Activated effector memory CD4-positive, alpha-beta T cell treated with anti-CD3 and anti-CD28 coated beads, Interleukin-2, amount 50 U/mL, for 16 hours (primary cell): ENCODE data around the gene DSCAML1.

Experiments used
- DNase-seq: peaks from one replicate; pipeline ENCODE4 v3.0.0-alpha.2; 2020

Gene DSCAML1

DNA sequence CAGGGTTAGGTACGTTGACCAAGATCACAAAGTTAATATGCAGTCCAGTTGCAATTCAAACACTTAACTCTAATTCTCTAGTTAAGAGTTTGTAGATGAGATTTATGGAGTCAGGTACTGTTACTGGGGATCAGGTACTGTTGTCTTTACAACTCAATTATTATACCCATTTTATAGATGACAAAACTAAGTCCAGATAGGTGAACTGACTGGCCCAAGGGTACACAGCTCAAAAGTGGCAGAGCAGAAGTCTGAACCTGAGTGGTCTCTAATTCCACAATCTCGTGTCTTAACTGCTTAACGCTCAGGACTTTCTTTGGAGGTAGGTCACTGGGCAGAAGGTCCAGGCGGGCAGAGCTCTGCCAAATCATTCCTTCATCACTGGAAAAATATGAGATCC is 77.5 kb downstream of the DSCAML1 start:
- no peak for DNase-seq

DNA sequence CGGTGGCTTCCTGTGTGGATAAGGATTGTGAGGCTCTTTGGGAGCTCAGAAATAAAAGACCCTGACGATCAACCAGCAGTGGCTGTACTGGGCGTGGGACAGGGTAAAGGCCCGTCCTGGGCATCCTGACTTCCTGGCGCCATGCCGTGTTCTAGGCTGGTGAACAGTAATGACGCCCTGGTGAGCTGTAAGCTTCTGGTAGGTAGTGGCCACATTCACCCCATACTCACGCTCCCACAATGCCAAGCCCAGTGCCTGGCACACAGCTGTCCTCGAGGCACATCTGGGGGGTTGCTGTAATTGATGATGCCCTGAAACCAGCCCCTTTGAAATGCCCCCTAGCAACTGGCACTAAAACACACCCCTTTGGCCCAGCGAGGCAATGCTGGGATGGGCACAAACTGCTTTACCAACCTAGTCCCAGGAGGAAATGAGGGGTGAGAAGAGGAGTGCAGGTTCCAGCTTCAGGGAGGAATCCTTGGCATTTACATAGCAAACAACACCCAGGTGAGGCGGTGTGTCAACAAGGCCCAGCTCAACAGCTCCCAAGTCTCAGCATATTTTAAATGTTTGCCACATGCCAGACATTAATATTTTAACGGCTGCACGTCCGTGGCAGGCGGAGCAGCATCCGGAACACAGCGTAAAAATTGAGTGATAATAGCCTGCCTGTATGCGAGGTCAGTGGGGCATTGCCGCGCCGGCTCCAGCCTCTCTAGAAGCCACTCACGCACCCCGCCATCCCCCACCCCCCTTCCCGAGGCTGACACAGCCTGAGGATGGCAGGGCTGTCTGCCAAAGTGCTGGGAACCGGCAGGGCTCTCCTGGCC is 79.3 kb downstream of the DSCAML1 start:
- DNase-seq = no peak

DNA sequence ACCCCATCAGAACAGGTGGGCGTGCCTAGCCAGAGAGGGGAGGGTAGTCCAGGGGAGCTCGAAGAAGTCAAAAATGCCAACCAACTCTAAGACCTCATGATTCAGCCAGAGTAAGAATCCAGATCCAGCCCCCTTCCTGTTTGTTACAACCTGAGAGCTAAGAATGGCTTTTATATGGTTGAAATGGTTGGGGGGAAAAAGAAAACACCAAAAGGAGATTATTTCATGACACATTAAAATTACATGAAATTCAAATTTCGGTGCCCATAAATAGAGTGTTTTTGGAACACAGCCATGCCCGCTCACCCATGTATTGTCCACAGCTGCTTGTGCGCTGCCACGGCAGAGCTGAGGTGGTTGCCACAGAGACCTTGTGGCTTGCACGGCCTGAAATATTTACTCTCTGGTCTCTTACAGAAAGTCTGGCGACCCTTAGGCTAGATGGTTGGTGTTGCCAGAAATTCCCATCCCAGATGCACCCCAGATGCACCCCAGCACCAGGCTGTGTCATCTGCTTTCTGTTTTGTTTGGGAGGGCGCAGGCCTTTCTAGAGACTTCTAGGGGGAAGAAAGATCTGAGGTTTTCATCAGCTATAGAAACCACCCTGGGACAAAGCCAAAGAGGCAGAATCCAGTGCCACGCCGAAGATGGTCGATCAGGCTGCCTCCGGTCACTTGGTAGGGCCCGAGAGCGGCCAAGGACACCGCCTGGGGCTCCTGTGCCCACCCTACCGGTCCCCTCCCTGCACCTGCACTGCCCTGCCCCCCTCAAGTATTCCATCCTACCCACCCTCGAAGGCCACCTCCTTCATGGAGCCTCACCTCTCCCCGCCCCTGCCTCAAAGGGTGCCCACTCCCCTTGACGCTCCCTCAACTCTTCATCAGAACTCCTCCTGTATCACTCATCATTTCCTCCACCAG is 80.2 kb downstream of the DSCAML1 start:
- no peak for DNase-seq

DNA sequence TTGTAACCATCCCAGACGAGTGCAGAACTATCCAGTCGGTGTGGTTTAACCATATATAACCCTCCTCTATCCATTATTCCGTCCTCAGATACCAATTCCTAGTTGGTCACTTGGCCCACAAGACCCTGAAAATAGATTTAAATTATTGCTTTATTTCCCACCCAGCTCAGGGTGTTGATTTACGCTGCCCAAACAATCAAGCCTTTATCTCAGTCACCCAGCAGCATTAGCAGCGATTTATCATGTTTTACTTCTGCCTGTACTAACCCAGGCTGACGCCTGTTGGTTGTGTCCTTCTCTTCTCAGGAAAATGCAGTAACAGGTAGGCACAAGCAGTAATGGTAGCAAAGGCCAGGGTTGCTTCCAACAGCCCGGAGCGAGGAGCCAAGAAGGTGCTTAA is 81.2 kb downstream of the DSCAML1 start:
- no peak for DNase-seq

DNA sequence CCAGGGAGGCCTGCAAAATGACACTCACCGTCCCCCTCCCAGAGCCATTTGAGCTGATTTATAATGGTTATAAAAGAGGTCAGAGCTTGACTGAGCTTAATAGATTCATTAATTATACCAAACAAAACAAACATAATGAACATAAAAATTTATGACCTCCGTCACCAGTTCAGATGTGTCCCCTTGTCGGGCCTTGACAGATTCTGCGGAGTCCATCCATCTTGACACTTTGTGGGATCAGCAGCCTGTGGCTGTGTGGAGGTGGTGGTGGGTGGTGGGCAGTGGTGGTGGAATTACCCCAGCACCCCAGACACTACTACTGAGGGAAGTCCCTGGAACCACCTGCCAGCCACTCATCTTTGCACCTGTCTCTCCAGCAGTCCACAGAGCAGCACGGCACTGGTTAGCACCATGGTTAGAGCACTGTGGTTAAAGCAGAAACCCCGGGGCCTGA is 83.5 kb downstream of the DSCAML1 start:
- no peak for DNase-seq

DNA sequence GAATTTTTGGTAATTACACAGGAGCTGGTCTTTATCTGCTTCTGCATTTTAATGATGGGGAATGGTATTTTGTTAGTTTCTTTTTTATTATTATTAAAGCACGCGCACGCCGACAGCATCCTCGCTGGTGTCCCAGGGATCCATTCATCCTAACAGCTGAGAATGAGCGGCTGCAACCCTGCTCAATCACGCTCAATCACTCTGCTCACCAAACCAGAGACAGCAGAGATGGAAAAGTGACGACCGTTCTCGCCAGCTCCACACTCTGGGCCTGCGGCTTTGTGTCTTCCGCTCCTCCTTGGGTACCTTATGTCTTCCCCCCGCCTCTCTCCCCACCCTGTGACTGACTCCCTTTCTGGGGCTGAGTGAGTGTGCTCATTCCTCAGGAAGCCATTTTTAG is 84.5 kb downstream of the DSCAML1 start:
- no peak for DNase-seq

DNA sequence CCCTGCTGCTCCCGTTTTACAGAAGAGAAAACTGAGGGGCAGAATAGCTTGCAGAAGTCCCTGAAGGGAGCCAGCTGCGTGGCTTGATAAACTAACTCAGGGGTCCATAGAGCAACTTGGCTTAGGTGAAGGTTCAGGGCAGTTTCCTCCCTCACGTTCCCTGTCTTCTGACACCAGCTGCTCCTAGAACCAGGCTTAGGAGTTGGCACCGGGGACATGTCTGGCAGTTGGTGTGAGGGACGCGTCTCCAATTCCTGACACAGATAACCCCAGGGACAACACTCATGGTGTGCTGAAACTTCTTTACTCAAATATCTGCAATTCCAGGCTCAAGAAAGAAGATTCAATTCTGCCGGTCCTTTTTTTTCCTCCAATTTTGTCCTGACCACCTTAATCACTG is 85.7 kb downstream of the DSCAML1 start:
- DNase-seq = no peak

DNA sequence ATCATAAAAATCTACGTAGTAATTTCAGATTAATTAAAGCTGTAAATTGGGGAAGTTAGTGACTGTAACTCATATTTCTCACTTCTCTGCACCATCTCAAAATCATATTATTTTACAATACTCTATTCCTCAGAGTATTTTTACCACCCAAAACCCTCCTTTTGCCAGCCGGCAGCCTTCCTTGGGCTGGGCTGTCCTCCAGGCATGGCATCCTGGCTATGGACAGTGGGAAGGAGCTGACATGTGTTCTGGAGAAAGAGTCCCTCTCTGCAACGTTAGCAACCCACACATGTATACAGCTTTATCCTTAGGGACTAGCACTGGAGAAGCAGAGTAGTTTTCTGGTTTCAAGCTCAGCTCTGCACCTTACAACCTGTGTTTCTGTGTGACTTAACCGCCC is 86.8 kb downstream of the DSCAML1 start:
- DNase-seq = no peak

DNA sequence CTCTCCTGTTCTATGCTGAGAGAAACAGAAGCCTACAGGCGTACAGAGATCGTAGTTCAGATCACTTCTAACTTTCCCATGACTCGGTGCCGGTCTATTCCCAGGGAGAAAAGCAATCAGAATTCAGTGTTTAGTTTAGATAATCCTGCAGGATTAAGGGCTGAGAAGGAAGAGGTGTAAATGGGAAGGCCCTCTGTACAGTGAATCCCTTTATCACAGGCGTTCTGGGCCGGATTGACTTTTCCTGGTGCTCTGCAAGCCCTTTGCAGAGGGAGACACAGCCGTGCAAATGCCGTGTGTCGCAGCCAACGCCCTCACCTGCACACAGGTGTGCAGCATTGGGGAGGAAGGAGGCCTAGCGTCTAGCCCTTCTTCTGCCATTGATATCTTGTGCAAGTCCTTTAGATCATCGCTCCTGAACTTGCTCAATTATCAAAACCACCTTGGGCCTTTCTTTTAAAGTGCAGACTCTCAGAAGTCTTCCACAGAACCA is 90.6 kb downstream of the DSCAML1 start:
- DNase-seq = no peak

DNA sequence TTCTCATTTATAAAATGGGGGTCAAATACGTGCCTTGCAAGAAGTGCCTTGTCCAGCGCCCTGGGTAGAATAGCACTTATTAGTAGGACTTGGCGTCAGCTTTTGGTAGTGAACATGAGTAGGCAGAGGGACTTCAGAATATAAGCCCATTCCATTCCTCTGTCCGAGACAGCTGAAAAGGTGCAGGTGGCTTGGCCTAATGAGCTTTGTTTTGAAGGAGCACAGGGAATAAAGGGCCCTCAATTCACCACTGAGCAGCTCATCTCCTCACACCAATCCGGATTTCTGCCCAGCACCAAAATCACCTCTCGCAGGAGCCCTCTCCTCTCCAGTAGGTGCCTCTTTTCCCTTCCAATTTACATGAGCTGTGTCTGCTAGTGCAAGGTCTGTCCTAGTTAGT is 91.2 kb downstream of the DSCAML1 start:
- DNase-seq = no peak

DNA sequence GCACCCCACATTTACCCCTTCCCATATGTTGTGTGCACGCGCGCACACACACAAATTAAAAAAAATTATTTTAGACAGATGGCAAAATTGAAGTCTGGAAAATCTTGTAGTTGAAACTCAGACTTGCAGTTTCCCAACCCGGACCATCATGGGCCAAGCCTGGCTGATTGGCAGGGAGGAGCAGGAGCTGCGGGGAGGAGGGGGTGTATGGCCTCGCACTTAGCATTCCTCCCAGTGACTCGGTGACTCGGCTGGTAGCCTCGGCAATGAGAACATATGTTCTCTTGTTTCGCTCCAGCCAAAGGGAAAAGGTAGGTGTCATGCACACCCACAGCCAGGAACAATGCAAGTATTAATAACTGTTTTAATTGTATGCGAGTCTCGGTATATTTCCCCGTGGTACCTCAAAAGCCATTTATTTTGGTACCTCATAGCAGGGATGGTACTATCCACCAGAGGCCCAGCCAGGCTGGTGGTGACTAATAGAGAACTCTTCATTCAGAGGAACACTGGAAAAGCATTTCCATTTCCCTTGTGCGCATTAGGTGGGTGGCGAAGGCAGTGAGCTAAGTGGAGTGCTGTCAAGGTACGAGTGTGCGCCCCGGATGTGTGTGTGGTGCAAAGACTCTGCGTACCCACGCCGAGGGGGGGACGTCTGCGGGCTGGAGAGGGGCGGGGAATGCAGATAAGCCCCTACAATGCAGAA is 92.5 kb downstream of the DSCAML1 start:
- DNase-seq = no peak

DNA sequence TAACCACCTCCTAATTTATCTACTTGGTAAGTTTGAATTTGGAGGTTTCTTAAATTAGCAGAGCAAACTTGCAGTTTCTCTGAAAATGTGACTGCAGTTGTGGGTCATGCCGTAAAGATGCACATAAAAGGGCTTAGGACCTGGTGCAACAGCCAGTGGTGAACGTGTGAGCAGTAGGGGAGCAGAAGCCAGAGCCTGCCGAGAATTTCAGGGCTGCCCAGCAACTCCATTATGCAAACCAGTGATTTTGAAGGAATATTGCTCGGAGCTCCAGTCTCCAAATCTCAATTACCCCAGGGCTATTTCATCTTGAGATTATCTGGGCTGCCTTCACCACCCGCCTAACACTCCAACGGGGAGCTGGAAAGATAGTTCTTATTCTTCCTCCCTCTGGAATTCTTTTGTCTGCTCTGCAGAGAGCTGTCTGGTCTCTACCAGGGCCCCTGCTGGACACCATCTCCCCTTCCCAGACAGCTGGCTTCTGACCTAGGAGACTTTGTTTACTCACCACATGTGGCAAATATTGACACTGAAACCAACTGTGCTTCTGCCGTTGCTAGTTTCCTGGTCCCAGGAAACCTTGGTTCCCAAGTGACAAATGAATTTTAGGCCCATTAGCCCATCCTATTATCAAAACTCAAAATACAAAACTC is 93.9 kb downstream of the DSCAML1 start:
- no peak for DNase-seq

DNA sequence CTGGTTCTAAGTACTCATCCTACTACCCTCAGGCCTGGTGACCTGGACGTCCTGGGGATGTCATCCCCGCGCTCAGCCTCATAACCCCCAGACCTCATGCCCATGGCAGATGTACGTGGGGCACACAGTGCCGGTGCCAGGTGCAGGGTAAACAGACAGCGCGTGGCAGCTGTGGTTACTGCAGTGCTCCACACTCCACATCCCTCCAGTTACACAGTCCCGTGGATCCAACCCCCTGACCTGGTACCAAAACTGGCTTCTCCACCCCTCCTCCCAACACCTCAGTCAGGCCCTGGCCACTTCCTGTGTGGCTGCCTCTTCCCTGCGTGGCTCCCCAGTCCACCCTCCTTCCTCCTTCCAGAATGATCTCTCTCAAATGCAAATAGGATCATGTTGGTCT is 95.2 kb downstream of the DSCAML1 start:
- DNase-seq = no peak

DNA sequence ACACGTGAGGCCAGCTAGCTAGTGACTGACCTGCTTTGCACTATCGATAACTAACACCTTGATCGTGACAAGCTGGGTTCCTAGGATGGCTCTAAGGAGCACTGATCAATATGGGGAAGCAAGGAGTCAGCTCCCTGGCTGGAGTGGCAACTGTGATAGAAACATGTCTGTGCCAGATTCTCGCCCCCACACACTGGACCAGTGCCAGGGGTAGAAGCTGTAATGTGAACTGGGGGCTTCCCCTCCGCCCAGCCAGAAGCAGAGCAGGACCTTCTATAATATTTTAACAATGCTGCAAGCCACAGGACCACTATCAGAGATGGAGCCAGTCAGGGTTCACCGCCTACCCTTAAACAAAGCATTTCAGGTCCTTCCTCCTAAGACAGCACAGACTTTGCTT is 96.5 kb downstream of the DSCAML1 start:
- no peak for DNase-seq

DNA sequence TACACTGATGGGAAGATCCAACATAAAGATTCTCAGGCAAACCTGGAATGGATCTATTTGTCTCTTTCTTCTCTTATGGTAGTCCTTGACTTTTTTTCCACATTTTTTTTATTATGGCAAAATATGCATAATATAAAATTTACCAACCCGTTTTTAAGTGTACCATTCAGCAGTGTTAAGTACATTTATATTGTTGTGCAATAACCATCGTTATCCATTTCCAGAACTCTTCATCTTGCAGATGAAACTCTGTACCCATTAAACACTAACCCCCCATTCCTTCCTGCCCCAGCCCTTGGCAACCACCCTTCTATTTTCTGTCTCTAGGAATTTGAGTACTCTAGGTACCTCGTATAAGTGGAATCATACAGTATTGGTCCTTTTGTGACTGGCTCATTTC is 99.7 kb downstream of the DSCAML1 start:
- no peak for DNase-seq

DNA sequence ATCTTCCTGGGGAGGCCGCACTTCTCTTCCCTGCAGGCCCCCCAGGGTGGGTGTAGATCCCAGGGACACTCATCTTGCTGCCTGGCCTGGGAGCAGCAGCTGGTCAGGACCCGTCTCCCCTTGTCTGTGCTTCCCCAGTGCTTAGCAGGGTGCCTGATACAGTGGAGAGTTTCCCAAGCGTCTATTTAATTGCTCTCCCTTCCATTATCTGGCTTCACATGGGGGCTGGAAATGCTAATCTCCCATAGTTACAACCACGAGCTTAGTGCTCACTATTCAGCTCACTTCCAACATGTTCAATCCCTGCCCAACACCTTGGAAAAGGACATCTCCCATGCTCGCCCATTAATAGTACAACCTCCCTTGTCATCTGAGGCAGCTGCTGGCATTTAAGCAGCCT is 100.5 kb downstream of the DSCAML1 start:
- no peak for DNase-seq

DNA sequence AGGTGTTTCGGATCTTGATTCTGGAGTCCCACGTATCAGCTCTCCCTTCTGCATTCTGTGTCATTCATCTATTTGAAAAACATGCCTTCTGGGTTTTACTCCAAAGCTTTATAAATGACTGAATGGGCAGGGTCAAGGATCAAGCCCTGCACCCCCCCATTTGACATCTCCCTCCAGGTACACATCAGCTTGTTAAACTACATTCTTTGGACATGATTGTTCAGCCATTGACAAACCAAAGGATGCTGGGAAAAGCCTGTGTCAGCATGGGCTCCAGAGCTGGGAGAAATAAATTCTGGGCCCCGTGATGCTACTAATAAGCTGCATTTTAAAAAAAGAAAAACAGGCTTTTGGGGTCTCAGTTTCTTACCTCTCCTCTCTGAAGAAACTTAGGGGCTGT is 103.7 kb downstream of the DSCAML1 start:
- no peak for DNase-seq

DNA sequence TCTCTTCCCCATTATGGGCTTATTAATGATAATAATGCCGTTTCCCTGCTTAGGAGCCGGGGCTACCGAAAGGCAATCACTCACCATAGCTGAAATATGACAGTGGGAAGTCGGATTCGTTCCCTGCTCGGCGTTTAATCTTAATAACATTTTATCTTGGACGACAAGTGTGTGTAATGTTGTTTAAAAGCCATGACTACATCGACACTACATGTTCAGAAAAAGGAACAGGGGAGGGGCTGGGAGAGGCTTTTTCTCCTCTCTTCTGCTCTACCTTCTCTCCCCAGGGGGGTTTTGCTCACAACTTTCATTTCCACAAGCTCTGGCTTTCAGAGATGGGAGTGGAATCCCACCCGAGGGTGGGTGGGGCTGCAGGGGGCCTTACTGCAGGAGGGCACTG is 105.5 kb downstream of the DSCAML1 start:
- no peak for DNase-seq

DNA sequence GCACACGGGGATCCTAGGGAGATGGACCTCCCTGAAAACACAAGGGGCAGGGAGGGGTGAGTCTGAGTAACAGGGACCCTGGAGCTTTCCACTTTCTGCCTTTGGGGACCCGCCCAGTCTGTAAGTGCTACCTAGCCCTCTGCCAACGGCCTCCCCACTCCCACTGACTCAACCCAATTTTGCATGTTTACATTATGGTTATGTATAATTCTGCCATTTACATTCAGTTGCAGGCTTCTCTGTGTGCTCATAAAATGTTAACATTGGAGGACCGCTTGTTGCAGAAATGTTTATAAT is 105.8 kb downstream of the DSCAML1 start:
- DNase-seq = no peak

DNA sequence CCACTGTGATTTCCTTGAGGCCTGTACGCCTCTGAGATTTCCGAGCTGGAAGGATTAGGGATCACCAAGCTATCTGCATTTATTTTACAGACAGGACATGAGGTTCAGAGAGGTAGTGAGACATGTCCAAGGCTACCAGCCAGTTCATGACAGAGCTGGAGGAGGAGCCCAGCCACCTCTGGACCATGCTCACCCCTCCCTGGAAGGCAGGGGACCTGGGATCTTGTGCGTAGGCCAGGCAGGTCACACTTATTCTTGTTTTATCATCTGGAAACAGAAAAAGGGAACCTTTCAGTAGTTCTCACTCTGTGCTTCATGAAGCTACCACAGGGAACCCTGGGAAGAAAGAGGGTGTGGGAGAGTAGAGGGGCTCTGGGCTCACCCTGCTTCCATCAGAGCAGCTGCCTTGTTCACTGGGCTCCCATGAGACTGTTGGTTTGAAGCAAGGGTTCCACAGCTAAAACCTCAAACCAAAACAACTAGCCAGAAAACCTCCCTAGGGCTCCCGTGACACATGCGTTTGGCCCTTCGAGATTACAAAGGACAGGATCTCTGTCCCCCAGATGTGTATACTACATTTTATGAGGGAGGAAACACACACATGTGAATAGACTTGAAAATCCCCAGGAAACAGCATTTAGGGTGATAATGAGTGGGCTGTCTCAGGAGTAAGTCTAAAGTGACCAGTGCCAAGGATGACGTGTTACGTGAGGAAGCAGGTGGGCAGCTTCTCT is 106.4 kb downstream of the DSCAML1 start:
- no peak for DNase-seq

DNA sequence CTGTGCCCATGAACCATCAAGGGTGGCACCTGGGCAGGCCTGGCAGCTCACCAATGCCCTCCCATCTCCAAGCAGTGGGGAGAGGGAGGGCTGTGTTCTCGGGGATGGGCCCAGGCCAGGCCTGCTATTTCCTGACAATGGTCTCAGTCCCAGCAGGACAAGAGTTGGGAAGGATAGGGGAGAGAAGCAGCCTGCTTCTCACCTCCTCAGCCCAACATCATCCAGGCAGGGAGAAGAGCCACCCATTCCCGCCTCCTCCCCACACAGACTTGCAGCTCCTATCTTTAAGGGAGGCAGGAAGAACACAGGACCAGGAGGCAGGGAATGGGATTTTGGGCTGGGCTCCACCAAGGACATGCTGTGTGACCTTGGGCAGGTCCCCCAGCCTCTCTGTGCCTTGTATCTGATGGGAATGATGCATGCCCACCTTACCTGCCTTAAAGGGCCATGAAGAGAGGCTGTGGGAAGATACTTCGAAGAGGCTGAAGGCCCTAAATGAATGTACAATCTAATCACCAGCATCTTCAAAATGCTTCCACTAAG is 108.7 kb downstream of the DSCAML1 start:
- DNase-seq = no peak

DNA sequence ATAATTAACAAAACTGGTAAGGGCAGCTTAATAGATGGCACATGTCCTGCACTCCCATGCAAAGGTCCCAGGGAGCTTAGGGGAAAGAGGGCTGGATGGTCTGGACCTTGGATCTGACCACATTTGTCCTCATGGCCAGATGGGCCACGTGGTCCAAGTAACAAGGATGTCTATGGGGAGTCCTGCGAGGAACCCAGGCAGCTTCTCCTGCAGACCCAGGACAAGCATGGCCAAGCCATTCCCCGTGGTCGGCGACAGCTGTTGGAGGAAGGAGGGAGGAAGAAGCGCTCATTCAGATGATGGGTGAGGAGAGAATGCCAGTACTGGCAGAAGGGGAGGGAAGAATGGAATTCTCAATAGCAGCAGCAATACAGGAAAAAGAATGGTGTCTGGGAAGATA is 109.2 kb downstream of the DSCAML1 start:
- no peak for DNase-seq
